NCI-H748 treated with DMSO at 0.1 percent for 48 hours (cell line): Measurements from ENCODE around the gene GPR39.

ENCODE experiments used
- DNase-seq: peaks from one replicate; lab custom pipeline; 2025; lab: John Stamatoyannopoulos, UW

The GPR39 gene

GRCh38 chr2:132567682-132568081, 151.1 kb downstream of the GPR39 start:
- DNase-seq: no peak

DNA sequence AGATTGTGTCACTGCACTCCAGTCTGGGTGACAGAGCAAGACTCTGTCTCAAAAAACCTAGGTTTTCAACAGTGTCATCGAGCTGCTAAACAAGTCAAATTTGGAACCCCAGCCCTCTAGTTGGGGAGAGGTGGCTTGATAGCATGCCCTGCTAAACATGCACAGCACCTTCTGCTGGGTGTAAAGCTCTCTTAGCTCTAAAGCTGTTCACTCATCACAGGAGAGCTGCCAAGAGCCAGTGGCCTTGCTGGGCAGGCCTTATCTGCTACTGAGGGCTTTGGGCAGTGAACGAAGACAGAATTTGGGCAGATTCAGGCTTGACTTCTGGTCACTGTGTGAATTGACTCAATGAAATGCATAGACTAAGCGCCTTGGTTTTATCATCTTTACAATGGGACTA, 152.1 kb downstream of the GPR39 start:
- DNase-seq: no peak

DNA sequence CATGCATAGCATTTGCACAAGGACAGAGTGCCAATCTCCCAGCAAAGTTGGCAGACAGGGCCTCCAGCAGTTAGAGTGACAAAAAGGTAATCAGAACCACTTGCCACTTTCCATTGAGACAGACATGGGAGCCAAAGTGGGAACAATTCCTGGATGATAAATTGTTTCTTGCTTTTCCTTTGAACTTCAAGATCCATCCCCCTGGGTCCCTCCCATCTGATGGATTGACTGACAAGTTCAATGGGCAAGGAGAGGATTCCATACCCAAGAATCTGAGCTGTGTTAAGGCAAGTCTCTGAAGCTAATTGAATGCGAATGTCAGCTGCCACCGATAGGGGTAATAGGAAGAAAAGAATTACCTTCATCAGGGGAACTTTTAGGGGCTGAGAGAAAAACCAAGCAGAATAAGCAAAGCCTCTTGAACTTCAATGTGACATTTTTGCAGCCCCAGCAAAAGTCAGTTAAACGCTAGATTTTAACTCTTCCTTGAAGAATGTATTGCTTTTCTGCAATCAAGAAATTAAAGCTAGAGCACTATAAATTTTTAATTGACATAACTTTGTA, 156.9 kb downstream of the GPR39 start:
- no peak for DNase-seq

DNA sequence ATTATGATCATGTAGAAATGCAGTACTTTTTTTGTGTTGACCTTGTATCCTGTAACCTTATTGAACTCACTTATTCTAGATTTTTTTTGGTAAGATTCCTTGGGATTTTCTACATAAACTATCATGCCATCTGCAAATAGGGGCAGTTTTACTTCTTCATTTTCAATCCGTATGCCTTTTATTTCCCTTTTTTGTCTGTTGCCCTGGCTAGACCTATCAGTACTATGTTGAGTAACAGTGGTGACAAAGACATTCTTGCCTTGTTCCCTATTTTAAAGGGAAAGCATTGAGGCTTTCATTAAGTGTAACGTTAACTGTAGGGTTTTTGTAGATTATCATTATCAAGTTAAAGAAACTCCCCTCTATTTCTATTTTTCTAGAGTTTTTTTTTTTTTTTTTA, 161.1 kb downstream of the GPR39 start:
- no peak for DNase-seq

- no peak for DNase-seq
These were observed 165.0 kb downstream of the GPR39 start for GRCh38 chr2:132581591-132581990.

DNA sequence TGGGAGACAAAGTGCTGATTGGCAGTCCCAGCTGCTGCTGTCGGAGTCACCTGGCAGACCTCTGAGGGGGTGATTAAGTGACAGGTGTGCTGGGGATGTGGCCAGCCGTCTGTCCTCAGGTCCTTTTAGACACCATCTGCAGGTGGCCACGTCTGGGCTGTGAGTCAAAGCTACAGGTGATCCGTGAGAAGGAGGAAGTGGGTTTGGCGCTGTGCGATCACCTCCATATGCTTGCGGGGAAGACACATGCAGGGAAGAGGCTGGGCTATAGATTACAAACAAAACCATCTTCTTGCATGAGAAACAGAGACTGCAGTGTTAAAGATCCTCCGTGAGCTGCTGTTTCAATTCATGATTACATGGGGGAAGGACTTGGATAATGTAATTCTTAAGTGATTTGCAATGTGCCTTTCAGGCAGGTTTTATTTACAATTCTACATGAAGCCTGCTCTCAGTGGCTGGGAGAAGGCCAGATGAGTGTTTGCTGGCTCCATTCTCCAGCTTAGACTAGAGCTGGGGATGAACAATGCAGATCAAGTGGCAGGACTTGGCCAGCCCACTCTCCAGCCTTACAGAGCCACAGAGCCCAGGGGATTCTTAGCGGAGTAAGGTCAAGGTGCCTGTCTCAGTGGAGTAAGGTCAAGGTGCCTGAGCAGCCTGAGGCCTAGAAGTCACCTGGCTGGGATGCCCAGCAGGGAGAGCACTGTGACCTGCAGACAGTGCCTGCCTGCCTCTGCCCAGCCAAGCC, 165.6 kb downstream of the GPR39 start:
- peak; percentile 78 for DNase-seq

DNA sequence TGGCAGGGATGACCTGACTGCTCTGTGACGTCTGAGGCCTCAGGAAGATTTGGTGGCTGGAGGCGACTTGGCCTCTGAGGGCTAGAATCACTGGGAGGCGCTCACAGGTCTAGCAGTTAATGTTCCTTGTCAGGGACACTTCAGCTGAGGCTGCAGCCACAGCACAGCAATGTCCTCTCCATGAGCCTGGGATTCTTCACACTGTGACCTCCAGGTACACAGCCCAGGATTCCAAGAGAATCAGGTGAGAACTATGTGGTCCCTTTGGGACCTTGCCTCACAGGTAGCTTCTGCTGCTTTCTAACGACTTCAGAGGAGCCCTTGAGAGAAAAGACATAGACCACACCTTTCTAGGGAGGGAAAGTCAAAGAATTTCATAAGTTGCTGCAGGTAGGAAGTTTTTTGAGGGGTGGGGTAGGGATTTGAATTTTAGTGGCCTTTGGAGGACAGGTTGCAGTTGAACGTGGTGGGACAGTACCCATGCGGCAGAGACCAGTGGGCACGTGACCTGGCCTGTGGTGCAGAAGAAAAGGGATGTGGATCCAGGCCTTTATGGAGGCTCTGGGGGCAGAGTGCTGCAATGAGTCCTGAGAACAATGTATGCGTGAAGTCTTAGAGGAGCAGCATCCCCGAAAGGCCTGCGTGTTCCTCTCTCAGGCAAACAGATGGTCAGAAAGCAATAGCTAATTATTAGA, 167.2 kb downstream of the GPR39 start:
- DNase-seq: no peak

GRCh38 chr2:132584976-132585817, 168.6 kb downstream of the GPR39 start:
- DNase-seq: no peak

GRCh38 chr2:132586101-132586511, 169.5 kb downstream of the GPR39 start:
- DNase-seq: no peak

- no peak for DNase-seq
These were observed 170.2 kb downstream of the GPR39 start for GRCh38 chr2:132586835-132587234.

GRCh38 chr2:132588576-132588975, 172.0 kb downstream of the GPR39 start:
- DNase-seq: no peak

GRCh38 chr2:132589111-132589830, 172.7 kb downstream of the GPR39 start:
- DNase-seq: no peak

DNA sequence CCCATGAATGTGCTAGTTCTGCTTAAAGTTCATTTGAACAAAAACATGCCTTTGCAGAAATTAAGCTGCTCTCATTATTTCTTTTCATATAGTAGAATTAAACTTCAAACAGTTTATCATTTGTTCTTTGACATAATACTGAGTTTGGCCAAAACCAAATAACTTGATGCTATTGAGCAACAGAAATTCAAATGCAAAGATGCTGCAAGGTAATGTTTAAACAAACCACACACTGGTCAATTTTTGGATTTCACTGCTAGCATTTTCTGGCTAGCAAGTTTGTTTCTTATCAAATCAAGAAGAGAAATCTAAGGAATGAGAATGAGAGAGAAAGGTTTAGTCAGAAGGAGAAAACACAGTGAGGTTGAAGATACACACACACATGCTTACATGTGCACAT, 173.4 kb downstream of the GPR39 start:
- no peak for DNase-seq

- DNase-seq: no peak
These were observed 176.6 kb downstream of the GPR39 start for GRCh38 chr2:132593171-132593570.

- no peak for DNase-seq
These were observed 178.6 kb downstream of the GPR39 start for GRCh38 chr2:132595186-132595585.

DNA sequence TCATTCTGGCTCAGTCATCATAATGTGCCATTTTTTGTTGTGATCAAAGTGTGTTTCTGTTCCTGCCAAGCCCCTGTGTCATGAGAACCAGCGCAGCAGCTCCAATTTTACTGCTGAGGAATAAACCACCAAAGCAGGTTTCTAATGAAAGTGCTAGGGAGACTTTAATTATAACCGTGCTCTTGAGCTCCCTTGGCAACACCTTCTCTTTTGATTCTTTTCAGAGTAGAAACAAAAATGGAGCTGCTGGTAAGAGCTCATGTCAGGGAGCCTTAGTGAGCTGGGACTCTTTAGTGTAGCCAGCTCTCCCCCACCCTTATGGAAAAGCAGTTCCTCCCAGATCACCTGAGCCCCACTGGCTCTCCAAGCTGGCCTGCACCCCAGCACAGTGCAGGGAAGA, 179.1 kb downstream of the GPR39 start:
- DNase-seq: no peak

DNA sequence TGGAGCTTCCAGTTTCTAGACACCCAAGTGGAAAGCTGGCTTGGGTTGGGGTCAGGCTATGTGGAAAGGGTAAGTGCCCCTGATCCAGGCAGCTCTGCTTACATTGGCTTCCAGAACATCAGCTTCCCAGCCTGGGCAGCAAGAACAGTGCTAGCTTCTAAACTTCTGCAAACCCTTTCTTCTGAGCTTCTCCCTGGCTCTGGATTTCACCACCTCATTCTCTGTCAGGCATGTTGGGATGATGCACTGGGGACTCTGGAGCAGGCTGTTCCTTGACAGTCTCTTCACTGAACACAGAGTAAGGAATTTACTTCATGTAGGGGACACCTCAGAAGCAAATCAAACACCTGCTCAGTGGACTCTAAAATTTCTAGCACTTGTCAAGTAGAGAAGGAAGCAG, 180.6 kb downstream of the GPR39 start:
- DNase-seq: no peak

- DNase-seq: no peak
These were observed 181.2 kb downstream of the GPR39 start for GRCh38 chr2:132597831-132598230.

GRCh38 chr2:132598536-132598935, 181.9 kb downstream of the GPR39 start:
- no peak for DNase-seq

GRCh38 chr2:132599556-132599955, 183.0 kb downstream of the GPR39 start:
- DNase-seq: no peak

- no peak for DNase-seq
These were observed 188.0 kb downstream of the GPR39 start for GRCh38 chr2:132604561-132604960.
